Activated naive CD8-positive, alpha-beta T cell (primary cell): ENCODE results near the gene BDH1.
A peak's percentile ranks its signal among the peaks of the same experiment; 100 is the strongest.
"Not testable (repeated sequence)": the region's sequence is repeated elsewhere in the genome, so short reads cannot be mapped to it uniquely, and the experiment has no call there.

Source experiments
- H3K27ac Mint-ChIP-seq: one replicate; pipeline ENCODE4 v1.8.0; 2021; ENCODE audit warnings: mixed read lengths
- H3K27me3 Mint-ChIP-seq: one replicate; pipeline ENCODE4 v1.8.0; 2021; ENCODE audit warnings: mixed read lengths
- H3K36me3 Mint-ChIP-seq: one replicate; pipeline ENCODE4 v1.8.0; 2021; ENCODE audit warnings: mixed read lengths
- H3K4me1 Mint-ChIP-seq: one replicate; pipeline ENCODE4 v1.8.0; 2021; ENCODE audit warnings: low read depth, mixed read lengths
- H3K4me3 Mint-ChIP-seq: one replicate; pipeline ENCODE4 v1.8.0; 2021; ENCODE audit warnings: mild to moderate bottlenecking, mixed read lengths
- H3K9me3 Mint-ChIP-seq: one replicate; pipeline ENCODE4 v1.8.0; 2021; ENCODE audit warnings: low read depth, mixed read lengths

BDH1 gene

GRCh38 chr3:197522183-197522715, 33.5 kb downstream of the BDH1 start:
- no peak overlapping the region for H3K4me3 Mint-ChIP-seq
- H3K9me3 Mint-ChIP-seq = no peaks in the 10 kb centered on the region
- no peak overlapping the region for H3K27ac Mint-ChIP-seq
- peaks cover 3% of the 10 kb centered on the region for H3K4me1 Mint-ChIP-seq
- H3K36me3 Mint-ChIP-seq = peaks cover 10% of the 10 kb centered on the region
- no peaks in the 10 kb centered on the region for H3K27me3 Mint-ChIP-seq

DNA sequence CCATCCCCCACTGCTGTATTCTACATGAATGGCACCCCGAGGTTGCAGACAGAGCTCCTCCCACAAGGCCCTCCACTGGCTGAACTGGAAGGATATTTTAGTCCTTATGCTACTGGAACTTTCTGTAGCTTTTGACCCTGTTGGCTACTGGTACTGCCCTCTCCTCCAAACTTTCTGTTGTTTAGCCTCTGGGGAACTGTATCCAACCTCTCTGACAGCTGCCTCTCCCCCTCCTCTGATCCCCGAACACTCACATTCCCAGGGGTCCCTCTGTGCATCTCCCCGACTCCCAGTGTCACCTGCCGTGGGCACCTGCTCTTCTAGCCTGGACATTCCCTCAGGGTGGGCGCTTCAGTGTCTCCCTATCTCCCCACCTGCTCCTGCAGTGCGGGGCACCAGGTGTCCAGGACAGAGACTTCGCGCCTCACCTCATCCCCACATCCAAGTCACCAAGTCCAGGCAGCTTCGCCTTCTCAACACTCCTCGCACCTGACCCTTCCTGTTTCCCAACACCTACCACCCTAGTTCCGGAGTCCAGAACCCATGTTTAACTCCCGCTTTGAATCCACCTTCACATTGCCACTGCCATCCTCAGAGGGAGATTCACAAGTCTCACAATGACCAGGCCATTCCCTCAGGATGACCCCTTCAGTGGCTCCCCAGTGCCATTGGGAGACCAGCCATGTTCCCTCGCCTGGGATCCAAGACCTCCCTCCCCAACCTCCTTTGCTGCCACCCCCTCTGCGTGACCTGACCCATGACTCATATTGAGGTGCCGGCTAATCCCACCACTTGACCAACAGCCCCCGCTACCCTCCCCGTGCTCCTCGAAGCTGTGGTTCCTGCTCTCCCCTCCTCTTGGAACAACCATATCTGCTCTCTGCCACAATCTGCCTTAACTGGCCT, 34.2 kb downstream of the BDH1 start:
- Mint-ChIP-seq H3K4me1 (peaks cover 9% of the 10 kb centered on the region), H3K27me3 (no peaks in the 10 kb centered on the region), H3K36me3 (peaks cover 11% of the 10 kb centered on the region), H3K27ac (peak overlapping the region; percentile 28), H3K4me3 (no peak overlapping the region), H3K9me3 (no peaks in the 10 kb centered on the region)

DNA sequence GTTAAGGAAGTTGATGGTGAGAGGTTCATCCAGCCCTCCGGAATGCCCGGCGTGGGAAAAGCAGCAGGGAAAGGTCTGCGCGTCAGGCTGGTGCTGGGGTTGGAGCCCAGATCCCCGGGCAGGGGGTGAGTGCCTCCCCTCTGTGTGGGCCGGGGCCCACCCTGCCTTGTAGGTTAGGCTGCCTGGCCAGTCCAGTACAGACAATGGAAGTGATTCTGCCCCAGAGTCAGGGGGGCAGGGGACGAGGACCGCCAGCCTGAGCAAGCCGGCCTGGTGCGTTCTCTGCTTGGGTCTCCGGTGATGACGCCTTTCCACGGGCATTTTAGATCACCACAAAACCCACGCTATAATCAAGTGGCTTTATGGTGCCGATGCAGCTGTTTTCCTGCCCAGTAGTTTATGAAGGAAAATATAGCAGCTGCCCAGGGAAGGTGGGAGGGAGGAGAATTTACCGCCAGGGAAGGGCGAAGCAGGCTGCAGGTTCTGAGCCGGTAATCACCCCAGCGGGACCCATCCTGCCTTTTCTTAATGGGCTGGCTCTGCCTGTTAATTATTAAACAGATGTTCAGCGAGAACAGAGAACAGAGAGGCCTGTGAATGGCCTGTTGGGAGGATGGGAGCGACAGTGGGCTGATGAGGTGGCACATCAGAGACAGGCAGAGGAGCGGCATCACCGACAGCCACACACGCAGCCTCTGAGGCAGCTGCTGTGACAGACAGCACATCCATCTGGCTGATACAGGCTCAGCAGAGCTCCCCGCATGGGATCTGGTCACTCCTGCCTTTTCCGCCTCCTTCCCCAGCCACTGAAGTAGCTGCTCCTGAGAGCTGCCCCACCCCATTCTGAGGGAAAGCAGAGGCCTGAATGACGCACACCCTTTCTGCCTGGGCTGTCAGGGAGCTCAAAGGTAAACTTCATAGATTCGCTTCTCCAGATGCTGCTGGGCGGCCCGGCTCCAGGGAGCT, 35.2 kb downstream of the BDH1 start:
- no peaks in the 10 kb centered on the region for H3K27me3 Mint-ChIP-seq
- no peak overlapping the region for H3K27ac Mint-ChIP-seq
- no peak overlapping the region for H3K4me3 Mint-ChIP-seq
- peaks cover 14% of the 10 kb centered on the region for H3K36me3 Mint-ChIP-seq
- no peaks in the 10 kb centered on the region for H3K9me3 Mint-ChIP-seq
- peaks cover 15% of the 10 kb centered on the region for H3K4me1 Mint-ChIP-seq

DNA sequence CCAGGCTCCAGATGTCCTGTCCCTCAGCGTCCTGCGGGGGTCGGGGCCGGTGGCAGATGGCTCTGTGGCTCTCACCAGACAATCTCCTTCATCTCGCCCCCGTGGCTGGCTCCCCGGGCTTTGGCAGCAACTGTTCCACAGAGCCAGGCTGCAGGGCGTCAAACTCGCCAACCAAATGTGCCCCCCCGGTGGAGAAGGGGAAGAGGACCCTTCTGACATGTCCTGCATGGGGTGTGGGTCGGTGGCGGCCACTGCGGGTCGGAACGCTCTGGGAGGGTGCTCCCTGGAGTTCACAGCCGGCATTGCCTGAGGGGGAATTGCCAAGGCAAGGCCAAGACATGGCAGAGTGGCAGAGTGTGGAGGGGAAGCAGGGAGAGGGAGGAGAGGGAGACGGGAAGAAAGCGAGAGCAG, 36.0 kb downstream of the BDH1 start:
- Mint-ChIP-seq H3K27ac (no peak overlapping the region), H3K36me3 (peaks cover 17% of the 10 kb centered on the region), H3K4me3 (no peak overlapping the region), H3K4me1 (peaks cover 15% of the 10 kb centered on the region), H3K27me3 (no peaks in the 10 kb centered on the region), H3K9me3 (no peaks in the 10 kb centered on the region)

DNA sequence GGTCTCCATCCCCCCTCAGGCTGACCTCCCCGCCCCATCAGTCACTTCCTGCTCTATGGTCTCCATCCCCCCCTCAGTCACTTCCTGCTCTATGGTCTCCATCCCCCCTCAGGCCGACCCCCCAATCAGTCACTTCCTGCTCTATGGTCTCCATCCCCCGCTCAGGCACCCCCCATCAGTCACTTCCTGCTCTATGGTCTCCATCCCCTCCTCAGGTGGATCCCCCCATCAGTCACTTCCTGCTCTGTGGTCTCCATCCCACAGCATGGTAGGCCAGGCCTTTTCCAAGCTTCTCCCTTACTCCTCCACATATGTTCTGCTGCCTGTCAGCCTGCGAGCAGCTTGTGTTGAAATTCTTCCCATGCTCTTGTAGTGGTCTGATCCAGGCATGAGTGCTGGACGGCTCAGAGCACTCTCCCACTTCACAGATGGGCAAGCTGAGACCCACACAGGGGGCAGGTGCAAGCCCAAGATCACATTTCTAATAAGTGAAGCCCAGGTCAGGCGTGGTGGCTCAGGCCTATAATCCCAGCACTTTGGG, 36.8 kb downstream of the BDH1 start:
- Mint-ChIP-seq H3K4me1 (peaks cover 15% of the 10 kb centered on the region), H3K4me3 (no peak overlapping the region), H3K27ac (peak overlapping the region; percentile 83), H3K36me3 (peaks cover 18% of the 10 kb centered on the region), H3K27me3 (no peaks in the 10 kb centered on the region), H3K9me3 (no peaks in the 10 kb centered on the region)

DNA sequence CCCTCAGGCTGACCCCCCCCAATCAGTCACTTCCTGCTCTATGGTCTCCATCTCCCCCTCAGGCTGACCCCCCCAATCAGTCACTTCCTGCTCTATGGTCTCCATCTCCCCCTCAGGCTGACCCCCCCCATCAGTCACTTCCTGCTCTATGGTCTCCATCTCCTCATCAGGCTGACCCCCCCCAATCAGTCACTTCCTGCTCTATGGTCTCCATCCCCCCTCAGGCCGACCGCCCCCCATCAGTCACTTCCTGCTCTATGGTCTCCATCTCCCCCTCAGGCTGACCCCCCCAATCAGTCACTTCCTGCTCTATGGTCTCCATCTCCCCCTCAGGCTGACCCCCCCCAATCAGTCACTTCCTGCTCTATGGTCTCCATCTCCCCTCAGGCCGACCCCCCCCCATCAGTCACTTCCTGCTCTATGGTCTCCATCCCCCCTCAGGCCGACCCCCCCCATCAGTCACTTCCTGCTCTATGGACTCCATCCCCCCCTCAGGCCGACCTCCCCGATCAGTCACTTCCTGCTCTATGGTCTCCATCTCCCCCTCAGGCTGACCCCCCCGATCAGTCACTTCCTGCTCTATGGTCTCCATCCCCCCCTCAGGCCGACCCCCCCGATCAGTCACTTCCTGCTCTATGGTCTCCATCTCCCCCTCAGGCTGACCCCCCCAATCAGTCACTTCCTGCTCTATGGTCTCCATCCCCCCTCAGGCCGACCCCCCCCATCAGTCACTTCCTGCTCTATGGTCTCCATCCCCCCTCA, 37.7 kb downstream of the BDH1 start:
- not testable (repeated sequence) for H3K27ac Mint-ChIP-seq, H3K4me3 Mint-ChIP-seq, H3K9me3 Mint-ChIP-seq, H3K27me3 Mint-ChIP-seq
- Mint-ChIP-seq H3K4me1 (peaks cover 15% of the 10 kb centered on the region), H3K36me3 (peaks cover 21% of the 10 kb centered on the region)

DNA sequence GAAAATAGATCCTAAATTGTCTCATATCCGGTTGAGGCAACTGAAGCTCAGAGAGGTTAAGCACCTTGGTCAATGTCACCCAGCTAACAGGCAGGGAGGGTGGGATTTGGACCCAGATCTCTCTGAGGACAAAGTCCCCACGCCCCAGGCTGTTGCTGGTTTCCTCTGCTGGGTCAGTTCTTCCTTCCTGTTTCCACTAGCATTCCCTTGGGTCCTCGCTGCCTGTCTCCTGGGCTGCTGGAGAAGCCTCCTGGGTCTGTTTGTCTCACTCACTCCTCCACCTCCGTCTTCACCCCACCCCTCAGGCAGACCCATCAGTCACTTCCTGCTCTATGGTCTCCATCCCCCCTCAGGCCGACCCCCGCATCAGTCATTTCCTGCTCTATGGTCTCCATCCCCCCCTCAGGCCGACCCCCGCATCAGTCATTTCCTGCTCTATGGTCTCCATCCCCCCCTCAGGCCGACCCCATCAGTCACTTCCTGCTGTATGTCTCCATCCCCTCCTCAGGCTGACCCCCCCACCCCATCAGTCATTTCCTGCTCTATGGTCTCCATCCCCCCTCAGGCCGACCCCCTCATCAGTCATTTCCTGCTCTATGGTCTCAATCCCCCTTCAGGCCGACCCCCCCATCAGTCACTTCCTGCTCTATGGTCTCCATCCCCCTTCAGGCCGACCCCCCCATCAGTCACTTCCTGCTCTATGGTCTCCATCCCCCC, 38.7 kb downstream of the BDH1 start:
- peaks cover 19% of the 10 kb centered on the region for H3K36me3 Mint-ChIP-seq
- peak overlapping the region; percentile 49 for H3K4me3 Mint-ChIP-seq
- H3K9me3 Mint-ChIP-seq, H3K27me3 Mint-ChIP-seq: not testable (repeated sequence)
- peaks cover 15% of the 10 kb centered on the region for H3K4me1 Mint-ChIP-seq
- peak overlapping the region; percentile 81 for H3K27ac Mint-ChIP-seq

DNA sequence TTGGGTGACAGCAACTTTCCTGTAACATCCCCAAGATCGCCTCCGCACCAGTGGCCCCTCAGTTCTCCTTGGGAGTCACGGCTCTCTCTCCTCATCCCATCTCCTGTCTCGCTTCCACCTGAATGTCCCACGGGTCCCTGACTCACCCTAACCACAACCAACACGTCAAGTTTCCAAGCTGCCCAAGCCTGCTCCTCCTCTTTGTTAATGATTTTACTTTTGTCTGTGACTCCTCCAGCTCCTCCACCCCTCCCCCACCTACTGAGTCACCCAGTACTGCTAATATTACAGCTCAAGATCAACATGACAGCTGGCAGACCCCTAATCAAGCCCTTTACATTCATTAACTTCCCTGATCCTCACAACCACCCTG, 39.3 kb downstream of the BDH1 start:
- no peak overlapping the region for H3K4me3 Mint-ChIP-seq
- H3K27ac Mint-ChIP-seq = peak overlapping the region; percentile 81
- H3K36me3 Mint-ChIP-seq = peaks cover 16% of the 10 kb centered on the region
- H3K27me3 Mint-ChIP-seq = no peaks in the 10 kb centered on the region
- peaks cover 15% of the 10 kb centered on the region for H3K4me1 Mint-ChIP-seq
- no peaks in the 10 kb centered on the region for H3K9me3 Mint-ChIP-seq

DNA sequence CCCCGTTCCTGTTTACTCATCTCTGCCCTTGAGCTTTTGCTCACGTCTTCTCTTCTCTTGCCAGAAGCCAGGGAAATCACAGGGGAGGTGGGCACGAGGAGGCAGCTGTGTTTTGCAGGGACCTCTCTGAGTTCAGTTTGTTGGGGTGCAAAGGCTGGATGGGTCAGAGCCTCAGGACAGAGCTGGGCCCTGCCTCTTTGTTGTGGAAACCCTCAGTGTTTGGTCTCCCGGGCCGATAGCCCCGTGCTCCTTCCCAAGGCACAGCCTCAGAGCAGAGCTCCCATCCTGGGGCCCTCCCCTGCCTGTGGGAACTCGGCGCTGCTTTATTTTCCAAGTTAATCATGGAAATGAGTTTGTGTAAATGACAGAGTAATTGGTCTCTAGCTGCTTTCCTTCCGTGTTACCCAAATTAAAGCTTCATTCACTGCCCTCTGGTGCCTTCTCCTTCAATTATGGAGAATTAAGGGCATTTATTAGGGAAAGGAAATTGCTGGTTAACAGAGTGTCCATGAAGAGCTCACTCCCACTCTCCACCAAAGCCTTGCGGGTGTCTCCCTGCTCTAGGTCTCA, 40.9 kb downstream of the BDH1 start:
- H3K27ac Mint-ChIP-seq = no peak overlapping the region
- H3K36me3 Mint-ChIP-seq = peaks cover 16% of the 10 kb centered on the region
- H3K4me3 Mint-ChIP-seq = no peak overlapping the region
- H3K4me1 Mint-ChIP-seq = peaks cover 15% of the 10 kb centered on the region
- no peaks in the 10 kb centered on the region for H3K27me3 Mint-ChIP-seq
- no peaks in the 10 kb centered on the region for H3K9me3 Mint-ChIP-seq

DNA sequence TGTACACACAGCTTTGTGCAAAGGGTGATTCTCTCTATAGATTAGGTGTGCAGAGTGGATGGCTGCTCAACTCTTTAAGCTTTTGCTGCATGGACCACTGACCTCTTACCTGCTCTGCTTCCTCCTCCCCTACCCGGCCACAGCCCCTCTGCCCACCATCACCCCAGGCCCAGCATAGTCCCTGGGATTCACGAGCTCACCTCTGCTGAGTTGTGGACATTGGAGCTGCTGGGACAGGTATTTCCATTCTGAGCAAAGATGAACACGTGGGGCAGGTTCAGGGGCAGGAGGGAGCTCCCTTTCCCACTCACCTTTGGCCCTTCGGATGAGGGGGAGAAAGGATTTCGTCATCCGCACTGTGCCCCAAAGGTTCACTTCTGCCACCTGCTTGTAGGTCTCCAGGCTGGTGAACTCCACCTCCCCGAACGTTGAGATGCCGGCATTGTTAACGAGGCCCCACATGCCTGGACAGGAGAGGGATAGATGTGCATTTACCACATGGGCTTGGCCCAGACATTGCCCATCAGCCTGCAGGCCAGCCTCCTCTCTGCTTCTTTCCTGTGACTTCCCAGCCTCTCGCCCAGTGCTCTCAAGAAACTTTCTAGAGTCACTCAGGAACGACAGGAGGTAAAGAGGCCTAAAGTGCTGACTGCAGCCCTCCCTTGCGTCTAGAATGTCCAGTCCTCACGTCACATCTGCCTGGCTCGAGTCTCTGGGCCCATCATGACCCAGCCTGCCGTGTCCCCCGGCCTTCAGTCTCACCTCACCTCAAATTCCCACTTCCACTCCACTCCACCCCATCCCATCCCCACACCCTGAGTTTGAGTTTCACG, 41.6 kb downstream of the BDH1 start:
- H3K27ac Mint-ChIP-seq = no peak overlapping the region
- no peak overlapping the region for H3K4me3 Mint-ChIP-seq
- no peaks in the 10 kb centered on the region for H3K27me3 Mint-ChIP-seq
- peaks cover 16% of the 10 kb centered on the region for H3K36me3 Mint-ChIP-seq
- no peaks in the 10 kb centered on the region for H3K9me3 Mint-ChIP-seq
- H3K4me1 Mint-ChIP-seq = peaks cover 14% of the 10 kb centered on the region

GRCh38 chr3:197512691-197513571, 42.8 kb downstream of the BDH1 start:
- Mint-ChIP-seq H3K4me1 (peaks cover 12% of the 10 kb centered on the region), H3K4me3 (no peak overlapping the region), H3K27ac (peak overlapping the region; percentile 5), H3K27me3 (no peaks in the 10 kb centered on the region), H3K36me3 (peaks cover 14% of the 10 kb centered on the region), H3K9me3 (no peaks in the 10 kb centered on the region)
